Esophagus squamous epithelium (tissue), 5 donors: Measurements from ENCODE around the gene PIEZO1. TPM values are rescaled to one million over a fixed set of nuclear protein-coding genes. Genes with fewer than 3 reads are reported as not detected.
A peak's percentile ranks its signal among the peaks of the same experiment; 100 is the strongest.

Experiments
- DNase-seq: peaks from one replicate; lab custom pipeline; 2025; lab: John Stamatoyannopoulos, UW
- H3K27ac ChIP-seq, 4 donors: fragments of 200-600 bp; sonication (generic); one replicate each; pipeline ENCODE4 v1.5.1; 2016 to 2019; ENCODE audit warnings: mild to moderate bottlenecking in 1 of 4
- H3K27me3 ChIP-seq, 4 donors: fragments of 200-600 bp; sonication (generic); 1 replicate in 3 of 4; 2 replicates in 1 of 4; pipeline versions ENCODE4 v1.5.1 to v1.6.0; 2017 to 2021; ENCODE audit warnings: antibody characterized with exemption in 1 of 4
- H3K36me3 ChIP-seq, 3 donors: fragments of 200-600 bp; sonication (generic); one replicate each; pipeline ENCODE4 v1.5.1; 2016 to 2019
- H3K4me1 ChIP-seq, 3 donors: fragments of 200-600 bp; sonication (generic); one replicate each; pipeline ENCODE4 v1.5.1; 2017 to 2019
- H3K4me3 ChIP-seq, 4 donors: fragments of 200-600 bp; sonication (generic); 1 replicate in 3 of 4; 2 replicates in 1 of 4; pipeline ENCODE4 v1.5.1; 2016 to 2019; ENCODE audit warnings: mild to moderate bottlenecking in 2 of 4, moderate library complexity in 1 of 4
- H3K9me3 ChIP-seq, 3 donors: fragments of 200-600 bp; sonication (generic); one replicate each; pipeline ENCODE4 v1.5.1; 2016 to 2019
- POLR2A ChIP-seq, 4 donors: fragments of 450-650 bp; IDR thresholded peaks; one replicate each; pipeline ENCODE4 v1.6.1; 2017; ENCODE audit warnings: antibody characterized with exemption in 4 of 4, mild to moderate bottlenecking in 4 of 4, moderate library complexity in 3 of 4
- WGBS, 2 donors: methylation state at CpG; one replicate each; pipeline ENCODE4 v1.1.5; 2018; 5-methylcytosine and 5-hydroxymethylcytosine counted together
- intact Hi-C: fragments of 100-400 bp; cut with DNase I; formaldehyde crosslinking; loops from one replicate; pipeline ENCODE4 v1.15.0; 2022
- total RNA-seq, 4 donors: library from RNA; depleted of rRNA; stranded (reverse); fragments of >200 nt; gene quantifications; one replicate each; pipeline ENCODE4 v1.1.0, GENCODE V29; 2016
- TF ChIP-seq, protein P1 (sequence below), 6 experiments: fragments of 450-650 bp in 4 of 6; fragments of 200-600 bp in 2 of 6; sonication (generic) in 2 of 6; IDR thresholded peaks; one replicate each; pipeline ENCODE4 v1.5.1; 2016 to 2019; ENCODE audit warnings: antibody characterized with exemption in 6 of 6, mild to moderate bottlenecking in 4 of 6, moderate library complexity in 4 of 6
- donor health status: DM: yes; HTN: yes; CAD: no.

PIEZO1 gene
- total RNA-seq, 4 donors from 2014 or later = 46.0 to 131 (median 103) TPM

DNA sequence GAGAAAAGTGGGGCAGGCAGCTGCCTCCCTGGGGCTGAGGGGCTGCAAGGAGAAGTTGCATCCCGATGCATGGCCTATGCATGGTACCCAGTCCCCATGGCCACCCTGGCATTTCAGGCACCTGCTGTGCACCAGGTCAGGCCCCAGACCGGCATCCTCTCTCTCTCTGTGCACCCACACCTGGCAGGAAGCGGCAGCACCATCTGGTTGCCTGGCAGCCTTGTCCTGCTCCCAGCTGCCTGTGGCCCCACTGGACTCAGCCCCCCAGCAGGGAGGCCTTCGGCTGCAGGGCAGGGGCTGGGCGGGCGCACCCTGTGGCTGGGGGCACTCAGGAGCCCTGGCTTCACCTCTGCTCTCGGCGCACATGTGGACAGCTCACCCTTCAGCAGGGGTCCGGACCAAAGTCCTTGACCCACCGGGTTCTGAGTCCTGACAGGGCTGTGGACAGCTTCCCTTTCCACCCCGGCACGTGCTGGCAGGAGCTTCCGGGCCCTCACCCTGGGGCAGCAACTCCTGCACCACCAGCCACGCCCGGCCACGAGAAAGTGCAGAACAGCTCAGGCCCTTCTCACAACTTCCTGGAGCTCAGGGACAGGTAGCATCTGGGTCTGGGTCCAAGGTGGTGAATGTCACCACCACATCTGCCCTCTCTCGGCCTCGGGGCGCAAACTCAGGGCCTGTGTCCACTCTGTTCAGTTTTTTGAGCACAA lies 42.0 kb downstream of the PIEZO1 start:
- H3K4me1 ChIP-seq = peaks cover 27 to 80% (median 60%) of the 10 kb centered on the region in 3 donors
- TF ChIP-seq, protein P1, sequence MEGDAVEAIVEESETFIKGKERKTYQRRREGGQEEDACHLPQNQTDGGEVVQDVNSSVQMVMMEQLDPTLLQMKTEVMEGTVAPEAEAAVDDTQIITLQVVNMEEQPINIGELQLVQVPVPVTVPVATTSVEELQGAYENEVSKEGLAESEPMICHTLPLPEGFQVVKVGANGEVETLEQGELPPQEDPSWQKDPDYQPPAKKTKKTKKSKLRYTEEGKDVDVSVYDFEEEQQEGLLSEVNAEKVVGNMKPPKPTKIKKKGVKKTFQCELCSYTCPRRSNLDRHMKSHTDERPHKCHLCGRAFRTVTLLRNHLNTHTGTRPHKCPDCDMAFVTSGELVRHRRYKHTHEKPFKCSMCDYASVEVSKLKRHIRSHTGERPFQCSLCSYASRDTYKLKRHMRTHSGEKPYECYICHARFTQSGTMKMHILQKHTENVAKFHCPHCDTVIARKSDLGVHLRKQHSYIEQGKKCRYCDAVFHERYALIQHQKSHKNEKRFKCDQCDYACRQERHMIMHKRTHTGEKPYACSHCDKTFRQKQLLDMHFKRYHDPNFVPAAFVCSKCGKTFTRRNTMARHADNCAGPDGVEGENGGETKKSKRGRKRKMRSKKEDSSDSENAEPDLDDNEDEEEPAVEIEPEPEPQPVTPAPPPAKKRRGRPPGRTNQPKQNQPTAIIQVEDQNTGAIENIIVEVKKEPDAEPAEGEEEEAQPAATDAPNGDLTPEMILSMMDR (IDR thresholded peaks at IDR 0.05) = no peak
- no peak for TF ChIP-seq POLR2A (IDR thresholded peaks at IDR 0.05)
- H3K27me3 ChIP-seq = no peaks in the 10 kb centered on the region
- 77 to 87% methylated on average over 3 to 9 of the region's 19 CpGs for WGBS, 2 donors
- H3K4me3 ChIP-seq = no peak overlapping the region
- peaks cover 3 to 52% (median 14%) of the 10 kb centered on the region in 3 donors for H3K36me3 ChIP-seq
- no peaks in the 10 kb centered on the region for H3K9me3 ChIP-seq
- no peak for DNase-seq
- intact Hi-C loops = no loop called here
- H3K27ac ChIP-seq = no peak overlapping the region

DNA sequence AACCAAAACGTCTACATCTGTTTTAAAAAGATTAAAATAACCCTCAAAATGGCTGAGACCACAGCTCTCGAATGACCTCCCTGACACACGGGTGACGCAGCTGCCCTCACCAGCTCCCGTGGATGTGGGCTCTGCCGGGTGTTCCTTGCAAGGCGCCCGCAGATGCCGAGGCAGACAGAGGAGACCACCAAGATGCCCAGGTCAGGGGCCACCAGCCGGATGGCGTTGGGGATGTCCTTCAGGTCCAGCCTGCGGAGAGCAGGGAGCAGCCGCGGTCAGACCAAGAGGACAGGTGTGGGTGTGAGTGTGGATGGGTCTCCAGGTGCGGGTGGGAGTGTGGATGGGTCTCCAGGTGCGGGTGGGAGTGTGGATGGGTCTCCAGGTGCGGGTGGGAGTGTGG lies 43.7 kb downstream of the PIEZO1 start:
- Histone ChIP-seq H3K27me3 (no peaks in the 10 kb centered on the region), H3K4me3 (no peak overlapping the region), H3K36me3 (peaks cover 3 to 58% (median 14%) of the 10 kb centered on the region in 3 donors), H3K27ac (no peak overlapping the region), H3K4me1 (peaks cover 20 to 75% (median 50%) of the 10 kb centered on the region in 3 donors), H3K9me3 (no peaks in the 10 kb centered on the region)
- DNase-seq = no peak
- WGBS, 2 donors = 67 to 83% methylated on average over 5 to 7 of the region's 17 CpGs
- intact Hi-C loops = no loop called here
- TF ChIP-seq, protein P1 (IDR thresholded peaks at IDR 0.05) = no peak
- no peak for TF ChIP-seq POLR2A (IDR thresholded peaks at IDR 0.05)

DNA sequence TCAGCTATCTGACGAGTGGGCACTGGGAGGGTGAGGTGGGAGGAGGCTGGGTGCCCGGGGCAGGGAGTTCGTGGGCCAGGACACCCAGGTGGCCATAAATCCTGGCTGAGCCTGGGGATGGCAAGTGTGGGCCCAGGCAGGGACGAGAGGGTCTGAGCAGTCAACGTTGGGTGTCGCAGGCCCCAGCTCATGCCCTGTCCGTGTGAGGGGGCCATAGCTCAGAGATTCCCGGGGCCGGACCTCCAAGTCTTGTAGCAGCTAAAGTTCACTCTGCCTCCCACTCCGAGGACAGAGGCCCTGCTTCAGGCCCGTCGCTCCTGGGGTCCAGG lies 44.3 kb downstream of the PIEZO1 start:
- TF ChIP-seq, protein P1 (IDR thresholded peaks at IDR 0.05) = no peak
- TF ChIP-seq POLR2A (IDR thresholded peaks at IDR 0.05) = no peak

DNA sequence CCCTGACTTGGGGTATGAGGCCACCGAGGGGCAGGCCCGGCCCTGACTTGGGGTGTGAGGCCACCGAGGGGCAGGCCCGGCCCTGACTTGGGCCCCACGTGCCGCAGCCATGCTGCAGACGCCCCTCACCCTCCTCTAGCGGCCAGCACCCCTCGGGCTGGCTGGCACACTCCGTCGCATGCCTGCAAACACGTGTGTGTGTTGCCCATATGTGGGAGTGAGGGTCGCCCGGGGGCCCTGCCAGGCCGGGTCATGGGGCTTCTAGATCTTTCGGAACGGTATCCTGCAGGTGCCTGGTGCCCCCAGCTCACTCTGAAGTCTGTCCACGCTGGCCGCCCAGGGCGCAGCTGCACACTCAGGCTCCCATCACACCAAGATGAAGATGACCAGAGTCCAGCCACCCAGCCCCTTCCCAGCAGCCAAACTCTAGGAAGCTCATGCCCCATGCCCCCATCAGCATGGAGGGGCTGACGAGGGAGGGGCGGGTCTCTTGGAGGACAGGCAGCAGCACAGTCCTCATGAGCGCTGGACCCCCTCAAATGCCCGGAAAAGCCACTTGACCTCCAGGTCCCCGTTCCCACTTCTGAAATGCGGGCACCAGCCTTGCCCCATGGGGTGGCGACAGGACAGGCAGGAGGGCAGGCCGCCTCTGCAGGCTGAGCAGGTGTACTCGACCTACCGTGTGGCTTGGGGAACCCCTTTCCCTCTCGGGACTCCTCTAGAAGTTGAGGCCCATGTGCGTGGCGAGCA lies 44.9 kb downstream of the PIEZO1 start:
- TF ChIP-seq POLR2A (IDR thresholded peaks at IDR 0.05) = no peak
- TF ChIP-seq, protein P1 (IDR thresholded peaks at IDR 0.05) = no peak
- H3K9me3 ChIP-seq = no peaks in the 10 kb centered on the region
- DNase-seq = no peak
- no peak overlapping the region for H3K4me3 ChIP-seq
- H3K27me3 ChIP-seq = no peaks in the 10 kb centered on the region
- H3K27ac ChIP-seq = peak overlapping the region; percentile 40 to 81 (median 56)
- intact Hi-C loops = loop anchor here (5.0 kb wide), 1 partner anchor 432 kb away; the partner anchor contains the start of gene CDH15
- peaks cover 13 to 70% (median 26%) of the 10 kb centered on the region in 3 donors for H3K36me3 ChIP-seq
- peaks cover 20 to 62% (median 40%) of the 10 kb centered on the region in 3 donors for H3K4me1 ChIP-seq
- 60% methylated on average over 3 of the region's 33 CpGs; no CpG with 5 or more reads in 1 of the 2 donors for WGBS, 2 donors

More for the DNA sequence above, 44.3 kb downstream of the PIEZO1 start:
- 80% methylated on average over 4 of the region's 12 CpGs; no CpG with 5 or more reads in 1 of the 2 donors for WGBS, 2 donors
- peaks cover 20 to 68% (median 44%) of the 10 kb centered on the region in 3 donors for H3K4me1 ChIP-seq
- no peak overlapping the region for H3K27ac ChIP-seq
- intact Hi-C loops = no loop called here
- no peak for DNase-seq
- H3K4me3 ChIP-seq = no peak overlapping the region
- H3K36me3 ChIP-seq = peaks cover 8 to 64% (median 21%) of the 10 kb centered on the region in 3 donors
- H3K27me3 ChIP-seq = no peaks in the 10 kb centered on the region
- H3K9me3 ChIP-seq = no peaks in the 10 kb centered on the region
